Stimulated activated CD8-positive, alpha-beta memory T cell treated with anti-CD3 and anti-CD28 coated beads, Interleukin-12 subunit alpha, Interleukin-12 subunit beta, amount 100 ng/mL, for 1 hour (primary cell): ENCODE data around the gene CFAP221.
"Not testable (repeated sequence)": the region's sequence is repeated elsewhere in the genome, so short reads cannot be mapped to it uniquely, and the experiment has no call there.

Experiments used
- DNase-seq: peaks from one replicate; pipeline ENCODE4 v3.0.0-alpha.2; 2020; ENCODE audit warnings: low read depth

The CFAP221 gene

GRCh38 chr2:119586085-119586484 is 41.8 kb downstream of the CFAP221 start:
- no peak for DNase-seq

GRCh38 chr2:119590873-119591272 is 46.6 kb downstream of the CFAP221 start:
- DNase-seq: no peak

GRCh38 chr2:119591523-119591922 is 47.3 kb downstream of the CFAP221 start:
- DNase-seq: no peak

GRCh38 chr2:119592436-119592835 is 48.2 kb downstream of the CFAP221 start:
- DNase-seq: no peak

- no peak for DNase-seq
Measured at GRCh38 chr2:119596638-119597037, 52.4 kb downstream of the CFAP221 start.

- DNase-seq: no peak
Measured at GRCh38 chr2:119598596-119599263, 54.5 kb downstream of the CFAP221 start.

GRCh38 chr2:119599384-119599783 is 55.1 kb downstream of the CFAP221 start:
- DNase-seq: no peak

GRCh38 chr2:119605096-119605495 is 60.8 kb downstream of the CFAP221 start:
- DNase-seq: no peak

GRCh38 chr2:119606674-119607073 is 62.4 kb downstream of the CFAP221 start:
- DNase-seq: no peak

- DNase-seq: no peak
Measured at GRCh38 chr2:119608553-119608952, 64.3 kb downstream of the CFAP221 start.

- DNase-seq: no peak
Measured at GRCh38 chr2:119609337-119609736, 65.1 kb downstream of the CFAP221 start.

GRCh38 chr2:119614140-119614539 is 69.9 kb downstream of the CFAP221 start:
- not testable (repeated sequence) for DNase-seq

- DNase-seq: no peak
Measured at GRCh38 chr2:119616421-119616820, 72.2 kb downstream of the CFAP221 start.

- DNase-seq: no peak
Measured at GRCh38 chr2:119617455-119617854, 73.2 kb downstream of the CFAP221 start.

GRCh38 chr2:119618725-119619124 is 74.5 kb downstream of the CFAP221 start:
- DNase-seq: not testable (repeated sequence)

GRCh38 chr2:119625226-119625625 is 81.0 kb downstream of the CFAP221 start:
- DNase-seq: no peak

- no peak for DNase-seq
Measured at GRCh38 chr2:119629323-119629825, 85.1 kb downstream of the CFAP221 start.

- no peak for DNase-seq
Measured at GRCh38 chr2:119630121-119630520, 85.9 kb downstream of the CFAP221 start.

- DNase-seq: no peak
Measured at GRCh38 chr2:119637371-119637770, 93.1 kb downstream of the CFAP221 start.

- no peak for DNase-seq
Measured at GRCh38 chr2:119638246-119638645, 94.0 kb downstream of the CFAP221 start.

GRCh38 chr2:119638685-119639554 is 94.7 kb downstream of the CFAP221 start:
- DNase-seq: no peak

- DNase-seq: peak; percentile 52
Measured at GRCh38 chr2:119641562-119642258, 97.5 kb downstream of the CFAP221 start.

- DNase-seq: no peak
Measured at GRCh38 chr2:119644186-119644585, 99.9 kb downstream of the CFAP221 start.
